A549 (cell line): Measurements from ENCODE around the gene HTT-AS.

Source experiments
- CTCF ChIP-seq: fragments of >200 bp; sonication (Bioruptor Twin); formaldehyde crosslinking; IDR thresholded peaks from 3 replicates; pipeline ENCODE4 v1.5.1; 2016
- NR3C1 ChIP-seq: fragments of >200 bp; sonication (Bioruptor Twin); formaldehyde crosslinking; IDR thresholded peaks from 3 replicates; pipeline ENCODE4 v1.6.1; 2017
- RAD21 ChIP-seq, 2 experiments: fragments of >200 bp in 1 of 2; sonication (Bioruptor Twin) in 1 of 2; formaldehyde crosslinking in 1 of 2; IDR thresholded peaks in 1 of 2; conservative IDR thresholded peaks in 1 of 2; 2 replicates in 1 of 2; 3 replicates in 1 of 2; pipeline ENCODE4 v1.6.1; 2012 to 2018; ENCODE audit warnings: inconsistent platforms in 1 of 2
- RCOR1 ChIP-seq: fragments of 150-350 bp; IDR thresholded peaks from 2 replicates; pipeline ENCODE4 v1.6.1; 2014; ENCODE audit warnings: antibody characterized with exemption, low read length, low read depth
- USF2 ChIP-seq: fragments of 450-650 bp; IDR thresholded peaks from 2 replicates; pipeline ENCODE4 v1.6.1; 2014; ENCODE audit warnings: antibody characterized with exemption

- TF ChIP-seq RCOR1 (no peak), NR3C1 (no peak), CTCF (no peak), RAD21 (conservative IDR thresholded peaks at IDR 0.05 in 1 of 2, IDR thresholded peaks at IDR 0.05 in 1 of 2) (no peak), USF2 (no peak)
Observed at GRCh38 chr4:3036131-3036952, 38.0 kb downstream of the HTT-AS start.
